Spinal cord (tissue), 10 donors: ENCODE measurements around the gene ZFHX3. TPM values are rescaled to one million over a fixed set of nuclear protein-coding genes. Genes with fewer than 3 reads are reported as not detected.

Experiments
- DNase-seq, 6 donors: peaks; one replicate each; pipeline versions ENCODE4 v3.0.0 to v3.0.0-alpha.2; 2013 to 2015; ENCODE audit warnings: low spot score in 6 of 6, low read depth in 4 of 6
- H3K27ac ChIP-seq: one replicate; pipeline ENCODE4 v1.5.1; 2013; ENCODE audit warnings: low read depth, low read length, control low read depth
- H3K27me3 ChIP-seq: one replicate; pipeline ENCODE4 v1.6.1; 2013; ENCODE audit warnings: low read length; ENCODE audit not compliant: control insufficient read depth, insufficient read depth
- H3K36me3 ChIP-seq: one replicate; pipeline ENCODE4 v1.6.1; 2013; ENCODE audit warnings: low read length; ENCODE audit not compliant: control insufficient read depth, insufficient read depth
- H3K4me1 ChIP-seq: one replicate; pipeline ENCODE4 v1.6.1; 2013; ENCODE audit warnings: low read length; ENCODE audit not compliant: control insufficient read depth, insufficient read depth
- H3K4me3 ChIP-seq: one replicate; pipeline ENCODE4 v1.5.1; 2013; ENCODE audit warnings: low read depth, low read length, control low read depth
- H3K9me3 ChIP-seq: one replicate; pipeline ENCODE4 v1.6.1; 2013; ENCODE audit warnings: low read length; ENCODE audit not compliant: control insufficient read depth, insufficient read depth
- WGBS: methylation state at CpG from one replicate; pipeline ENCODE4 v1.1.5; 2013; ENCODE audit warnings: missing lambda C conversion rate; ENCODE audit not compliant: insufficient coverage; 5-methylcytosine and 5-hydroxymethylcytosine counted together
- polyA plus RNA-seq, 2 donors: library from polyadenylated mRNA; unstranded; fragments of 120-200 nt; gene quantifications; one replicate each; pipeline ENCODE4 v1.2.1, GENCODE V29; 2013; ENCODE audit not compliant: insufficient read length in 2 of 2
- total RNA-seq, 2 donors: library from RNA; depleted of rRNA in 1 of 2; stranded (reverse); fragments of 120-200 nt in 1 of 2; fragments of >200 nt in 1 of 2; gene quantifications; one replicate each; pipeline versions ENCODE4 v1.2.3 to v1.2.4, GENCODE V29; 2013 to 2014
- donor health status: healthy.

The ZFHX3 gene
- total and polyA plus RNA-seq, 4 donors: 10.7 to 16.6 (median 13.1) TPM

DNA sequence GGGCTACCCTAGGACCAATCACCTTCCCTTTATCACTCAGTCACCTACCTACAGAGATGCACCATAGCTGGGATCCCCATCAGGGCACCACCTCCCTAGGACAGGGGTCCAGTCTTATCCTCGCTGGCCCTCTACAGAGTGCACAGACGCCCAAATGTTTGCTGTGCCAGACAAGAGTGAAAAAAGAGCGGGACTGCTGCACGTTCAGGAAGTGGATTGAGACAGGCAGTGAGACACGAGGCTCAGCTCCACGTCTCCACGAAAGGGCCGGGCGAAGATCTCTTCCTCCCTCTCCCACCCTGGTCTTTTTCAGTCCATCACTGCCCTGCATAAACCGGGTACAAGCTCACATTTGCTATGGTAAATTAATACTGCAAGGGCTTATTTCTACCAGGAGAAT is 95.5 kb downstream of the ZFHX3 start:
- Histone ChIP-seq H3K9me3 (no peaks in the 10 kb centered on the region), H3K4me1 (peaks cover 12% of the 10 kb centered on the region), H3K27ac (no peak overlapping the region), H3K27me3 (peaks cover 2% of the 10 kb centered on the region), H3K36me3 (peaks cover 13% of the 10 kb centered on the region), H3K4me3 (no peak overlapping the region)
- DNase-seq: no peak
- WGBS: 81% methylated on average over 5 of the region's 10 CpGs

DNA sequence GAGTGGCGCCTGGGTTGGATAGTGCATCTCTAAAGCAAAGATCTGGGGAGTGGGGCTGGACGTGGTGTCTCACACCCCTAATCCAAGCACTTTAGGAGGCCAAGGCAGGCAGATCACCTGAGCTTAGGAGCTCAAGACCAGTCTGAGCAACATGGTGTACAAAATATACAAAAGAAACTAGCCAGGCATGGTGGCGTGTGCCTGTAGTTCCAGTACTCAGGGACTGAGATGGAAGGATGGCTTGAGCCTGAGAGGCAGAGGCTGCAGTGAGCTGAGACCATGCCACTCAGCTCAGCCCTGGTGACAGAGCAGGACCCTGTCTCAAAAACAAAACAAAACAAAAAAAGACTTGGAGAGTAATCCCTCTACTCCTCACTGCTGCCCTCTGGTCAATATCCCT is 96.0 kb downstream of the ZFHX3 start:
- Histone ChIP-seq H3K9me3 (no peaks in the 10 kb centered on the region), H3K27ac (no peak overlapping the region), H3K4me1 (peaks cover 16% of the 10 kb centered on the region), H3K36me3 (peaks cover 10% of the 10 kb centered on the region), H3K4me3 (no peak overlapping the region), H3K27me3 (peaks cover 2% of the 10 kb centered on the region)
- no peak for DNase-seq
- whole genome bisulfite sequencing: 100% methylated on average over 1 of the region's 3 CpGs

DNA sequence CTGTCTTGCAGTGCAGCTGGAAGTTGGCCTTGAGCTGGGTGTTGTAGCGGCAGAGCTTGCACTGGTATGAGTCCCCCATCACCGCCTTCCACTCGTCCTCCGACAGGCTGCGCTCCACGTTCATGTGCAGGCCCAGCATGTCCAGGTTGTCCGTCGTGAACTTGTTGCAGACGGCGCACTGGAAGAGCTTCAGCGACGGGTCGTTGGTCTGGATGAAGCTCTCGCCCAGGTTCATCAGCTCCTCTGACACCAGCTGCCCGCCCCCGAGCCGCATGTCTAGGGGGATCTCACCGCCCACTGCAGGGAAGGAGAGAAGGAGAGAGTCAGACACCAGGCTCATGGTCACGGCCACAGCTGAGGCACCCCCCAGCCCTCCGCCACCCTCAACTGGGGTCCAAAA is 97.3 kb downstream of the ZFHX3 start:
- H3K36me3 ChIP-seq: peaks cover 10% of the 10 kb centered on the region
- H3K9me3 ChIP-seq: no peaks in the 10 kb centered on the region
- 96% methylated on average over 16 of the region's 20 CpGs for WGBS

DNA sequence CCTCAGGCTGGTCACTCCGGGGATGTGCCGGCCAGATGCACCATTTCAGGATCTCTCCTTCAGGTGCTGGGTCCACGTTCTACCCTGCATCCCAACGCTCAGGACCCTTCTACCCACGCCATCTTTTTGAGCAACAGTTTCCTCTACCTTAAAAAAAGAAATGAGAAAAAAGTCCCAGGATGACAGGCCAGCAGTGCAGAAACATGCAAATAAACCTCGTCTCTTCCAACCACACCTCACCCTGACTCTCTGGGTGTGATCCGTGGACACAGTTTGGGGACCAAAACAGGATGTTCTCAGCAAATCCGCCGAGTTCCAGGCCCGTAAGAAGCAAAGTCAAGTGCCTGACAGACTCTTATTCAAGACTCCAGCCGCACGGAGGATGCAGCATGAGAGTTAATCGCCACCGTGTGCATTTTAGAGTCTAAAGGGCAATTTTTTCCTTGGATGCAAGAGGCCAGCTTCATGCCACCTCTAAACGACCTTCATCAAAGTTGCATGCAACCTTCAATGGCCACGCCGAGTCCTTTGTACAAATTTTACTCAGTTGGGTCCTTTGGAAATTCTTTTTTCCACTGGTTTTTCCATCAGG is 99.6 kb downstream of the ZFHX3 start:
- peaks cover 23% of the 10 kb centered on the region for H3K4me1 ChIP-seq
- DNase-seq: no peak
- no peak overlapping the region for H3K4me3 ChIP-seq
- no peaks in the 10 kb centered on the region for H3K9me3 ChIP-seq
- peaks cover 2% of the 10 kb centered on the region for H3K27me3 ChIP-seq
- 73% methylated on average over 16 of the region's 17 CpGs for WGBS
- H3K27ac ChIP-seq: no peak overlapping the region
- H3K36me3 ChIP-seq: peaks cover 10% of the 10 kb centered on the region

More for the DNA sequence above, 97.3 kb downstream of the ZFHX3 start:
- no peak overlapping the region for H3K4me3 ChIP-seq
- no peak overlapping the region for H3K27ac ChIP-seq
- peaks cover 2% of the 10 kb centered on the region for H3K27me3 ChIP-seq
- DNase-seq: no peak
- peaks cover 23% of the 10 kb centered on the region for H3K4me1 ChIP-seq

DNA sequence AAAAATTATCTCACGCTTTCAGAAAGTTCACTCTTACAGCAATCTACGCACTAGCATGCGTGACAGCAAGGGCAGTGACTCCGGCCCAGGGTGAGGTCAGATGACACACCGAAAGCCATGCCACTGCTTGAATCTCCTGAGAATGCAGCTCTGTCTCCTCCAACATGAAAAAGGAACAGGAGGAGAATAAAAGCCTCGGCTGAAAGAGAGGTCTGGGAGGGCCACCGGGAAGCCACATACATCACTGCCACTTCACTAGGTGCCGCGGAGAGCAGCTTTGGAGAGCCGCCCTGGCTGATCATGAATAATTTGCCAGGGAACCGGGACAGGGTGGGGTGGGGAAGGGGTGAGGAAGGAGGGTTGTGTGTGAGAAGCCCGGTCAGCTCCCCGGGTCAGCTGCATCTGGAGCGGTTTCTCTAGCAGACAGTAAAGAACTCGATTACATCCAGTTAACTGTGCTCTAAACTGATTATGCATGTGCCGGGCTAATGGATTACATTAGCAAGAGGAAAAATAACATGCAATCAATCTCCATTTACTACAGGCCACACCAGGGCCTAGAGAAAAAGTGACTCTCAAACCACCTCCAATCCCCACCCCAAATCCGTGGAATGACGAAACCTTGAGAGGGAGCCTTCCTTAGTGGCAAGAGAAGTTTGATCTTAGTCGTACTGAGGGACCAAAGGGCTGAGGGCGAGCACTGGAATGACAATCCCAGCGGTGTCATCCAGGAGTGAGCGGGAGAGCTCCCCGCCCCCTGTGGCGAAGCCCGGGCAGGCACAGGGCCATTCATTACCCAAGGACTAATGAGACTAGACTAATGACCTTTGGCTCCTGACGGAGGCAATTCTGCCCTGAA is 100.3 kb downstream of the ZFHX3 start:
- H3K27ac ChIP-seq: no peak overlapping the region
- H3K4me1 ChIP-seq: peaks cover 23% of the 10 kb centered on the region
- DNase-seq: peak in 2 of 6 donors; percentile 53 to 70
- H3K9me3 ChIP-seq: no peaks in the 10 kb centered on the region
- peaks cover 2% of the 10 kb centered on the region for H3K27me3 ChIP-seq
- 46% methylated on average over 14 of the region's 26 CpGs for WGBS
- H3K4me3 ChIP-seq: no peak overlapping the region
- H3K36me3 ChIP-seq: peaks cover 10% of the 10 kb centered on the region

DNA sequence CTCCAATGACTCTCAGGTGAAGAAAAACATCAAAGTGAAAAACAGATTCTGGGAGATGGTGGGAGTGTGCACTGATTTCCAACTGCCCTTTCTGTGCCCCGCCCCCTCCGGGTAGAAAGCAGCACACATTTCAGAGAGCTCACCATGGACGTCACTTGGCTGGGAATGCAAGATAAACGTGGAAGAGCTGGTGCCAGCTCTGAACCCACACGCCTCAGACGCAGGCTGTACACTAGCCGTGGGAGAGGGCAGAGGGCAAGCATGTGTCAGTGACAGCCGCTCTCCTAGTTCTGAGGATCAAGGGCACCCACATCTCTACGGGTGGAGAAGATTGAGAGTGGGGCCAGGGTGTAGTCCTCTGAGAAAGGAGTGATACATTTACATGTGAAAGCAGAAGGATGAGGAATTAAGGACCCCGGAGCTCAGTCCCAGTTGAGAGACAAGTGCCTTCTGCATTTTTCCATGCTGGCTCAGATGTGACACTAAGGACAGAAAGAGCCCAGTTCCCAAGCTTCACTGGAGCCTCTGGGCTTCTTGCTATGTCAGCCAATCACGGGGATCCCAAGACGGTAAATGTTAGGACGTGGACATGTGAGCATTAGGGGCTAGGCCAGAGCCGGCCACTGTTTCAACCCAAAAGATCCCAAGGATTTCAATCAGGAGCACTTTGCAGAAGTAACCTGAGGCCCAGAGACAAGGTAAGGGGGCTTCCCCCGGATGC is 101.3 kb downstream of the ZFHX3 start:
- no peak for DNase-seq
- Histone ChIP-seq H3K9me3 (no peaks in the 10 kb centered on the region), H3K36me3 (peaks cover 10% of the 10 kb centered on the region), H3K4me3 (no peak overlapping the region), H3K27me3 (peaks cover 2% of the 10 kb centered on the region), H3K27ac (no peak overlapping the region), H3K4me1 (peaks cover 23% of the 10 kb centered on the region)
- 58% methylated on average over 14 of the region's 15 CpGs for WGBS

DNA sequence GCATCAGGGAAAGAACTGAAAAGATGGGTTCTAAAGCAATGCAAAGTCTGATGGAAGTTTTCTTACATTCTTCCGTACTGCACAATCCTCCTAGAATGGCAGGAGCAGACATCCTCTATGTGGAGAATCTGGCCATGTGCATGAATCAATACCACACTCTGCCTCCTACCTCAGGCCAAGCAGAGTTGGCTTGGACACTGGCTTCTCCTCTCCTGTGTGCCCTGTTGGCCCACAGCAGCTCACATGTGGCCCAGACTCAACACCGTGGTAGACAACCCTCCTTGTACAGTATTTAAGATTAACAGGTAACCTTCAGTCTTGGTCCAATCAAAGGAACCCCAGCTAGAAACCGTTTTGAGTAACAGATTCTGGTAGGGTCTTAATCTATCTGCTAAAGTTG is 101.9 kb downstream of the ZFHX3 start:
- Histone ChIP-seq H3K4me1 (peaks cover 23% of the 10 kb centered on the region), H3K27ac (no peak overlapping the region), H3K27me3 (peaks cover 2% of the 10 kb centered on the region), H3K4me3 (no peak overlapping the region), H3K36me3 (peaks cover 10% of the 10 kb centered on the region), H3K9me3 (no peaks in the 10 kb centered on the region)
- no peak for DNase-seq
- WGBS: 60% methylated on average over 1 of the region's 3 CpGs

DNA sequence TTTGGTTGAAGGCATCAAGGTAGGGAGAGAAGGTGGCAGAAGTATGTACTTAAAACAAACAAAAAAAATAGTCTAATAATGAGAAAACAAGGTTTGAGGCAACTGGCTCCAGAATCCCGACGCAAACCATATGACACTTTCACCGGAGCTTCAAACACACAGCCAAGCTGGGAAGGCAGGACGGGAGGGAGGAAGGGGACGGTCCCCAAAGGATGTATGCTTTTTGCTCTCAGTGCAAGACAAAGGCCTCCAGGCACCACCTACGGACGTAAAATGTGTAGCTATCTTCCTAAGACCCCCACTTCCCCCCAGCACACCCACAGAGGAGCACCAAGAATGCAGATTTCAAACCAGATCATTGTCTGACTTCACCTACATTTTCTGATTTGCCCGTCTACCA is 102.3 kb downstream of the ZFHX3 start:
- Histone ChIP-seq H3K4me3 (no peak overlapping the region), H3K4me1 (peaks cover 23% of the 10 kb centered on the region), H3K9me3 (no peaks in the 10 kb centered on the region), H3K36me3 (peaks cover 7% of the 10 kb centered on the region), H3K27ac (no peak overlapping the region), H3K27me3 (no peaks in the 10 kb centered on the region)
- WGBS: 77% methylated on average over 5 of the region's 8 CpGs
- no peak for DNase-seq

DNA sequence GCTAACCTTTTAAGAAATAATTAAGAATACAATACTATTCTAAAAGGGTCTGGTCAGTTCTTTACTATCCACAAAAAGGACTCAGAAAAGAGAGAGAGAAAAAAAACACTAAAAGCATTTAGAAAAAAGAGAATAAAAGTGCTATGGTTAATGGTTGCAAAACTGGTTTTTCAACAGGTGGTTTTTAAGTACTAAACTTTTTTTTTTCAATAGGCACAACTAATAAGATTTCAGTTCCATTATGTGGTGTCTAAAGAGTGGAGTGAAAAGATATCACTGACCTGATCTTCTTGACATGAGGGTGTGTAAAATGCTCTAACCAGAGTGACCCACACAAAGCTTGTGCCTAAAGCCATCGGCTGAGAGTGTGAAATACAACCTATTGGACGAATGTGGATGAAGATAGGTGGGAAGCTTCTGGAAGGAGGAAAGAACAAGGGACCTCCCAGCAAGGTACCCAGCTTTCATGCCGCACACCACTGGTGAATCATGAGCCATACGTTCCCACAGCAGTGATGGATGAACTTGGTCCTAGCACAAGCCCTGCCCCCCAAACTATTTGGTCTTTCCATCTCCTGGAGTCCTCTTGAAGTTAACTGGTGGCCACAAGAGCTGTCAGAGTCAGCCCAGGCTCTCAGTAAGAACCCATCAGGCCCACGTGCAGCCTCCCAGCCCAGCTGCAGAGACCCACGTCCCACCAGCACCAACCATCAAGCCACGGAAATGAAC is 103.0 kb downstream of the ZFHX3 start:
- Histone ChIP-seq H3K4me1 (peaks cover 23% of the 10 kb centered on the region), H3K36me3 (peaks cover under 1% of the 10 kb centered on the region), H3K9me3 (no peaks in the 10 kb centered on the region), H3K27ac (no peak overlapping the region), H3K4me3 (no peak overlapping the region), H3K27me3 (no peaks in the 10 kb centered on the region)
- no peak for DNase-seq
- 86% methylated on average over 1 of the region's 7 CpGs for WGBS
